HG02642 (cell line): ENCODE results near the gene SORBS2.

ENCODE experiments used
- ATAC-seq: cut with Tn5 transposase; IDR thresholded peaks from one replicate; pipeline ENCODE4 v1.9.1; 2021; ENCODE audit warnings: mild to moderate bottlenecking; ENCODE audit not compliant: unreplicated experiment, poor library complexity

SORBS2 gene

DNA sequence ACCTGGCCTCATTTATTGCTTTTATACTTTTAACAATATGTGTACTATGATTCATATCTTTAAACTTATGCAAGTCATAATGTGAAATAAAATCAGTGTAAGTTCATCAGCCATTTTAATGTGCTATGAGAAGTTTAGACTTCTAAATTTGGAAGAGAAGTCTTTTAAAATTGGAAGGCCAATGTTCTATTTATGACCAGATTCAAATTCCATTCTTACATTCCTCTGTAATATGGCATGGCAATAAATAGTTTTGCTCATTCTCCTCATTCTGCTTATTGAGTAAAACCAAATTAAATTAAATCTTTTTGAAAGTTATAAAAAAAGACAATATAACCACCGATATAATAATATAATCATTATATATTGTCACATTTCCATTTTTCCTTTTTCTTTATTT, 126.2 kb downstream of the SORBS2 start:
- no peak for ATAC-seq

DNA sequence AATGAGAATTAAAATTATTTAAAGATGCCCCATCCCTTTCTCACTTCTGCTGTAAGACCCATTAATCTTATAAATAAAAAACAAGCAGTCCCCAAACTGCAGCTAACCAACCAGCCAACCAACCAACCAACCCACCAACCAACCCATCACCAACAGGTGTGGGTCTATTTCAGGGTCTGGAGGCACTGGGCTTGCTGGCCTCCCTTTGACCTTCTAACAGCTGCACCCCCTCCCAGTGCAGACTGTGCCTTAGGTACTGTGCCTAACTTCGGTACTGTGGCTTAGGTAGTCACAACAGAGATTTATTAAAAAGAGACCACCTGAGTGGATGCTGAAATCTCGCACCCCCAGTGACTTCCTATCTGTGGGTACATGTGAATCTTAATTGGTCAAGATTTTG, 128.1 kb downstream of the SORBS2 start:
- ATAC-seq = no peak

DNA sequence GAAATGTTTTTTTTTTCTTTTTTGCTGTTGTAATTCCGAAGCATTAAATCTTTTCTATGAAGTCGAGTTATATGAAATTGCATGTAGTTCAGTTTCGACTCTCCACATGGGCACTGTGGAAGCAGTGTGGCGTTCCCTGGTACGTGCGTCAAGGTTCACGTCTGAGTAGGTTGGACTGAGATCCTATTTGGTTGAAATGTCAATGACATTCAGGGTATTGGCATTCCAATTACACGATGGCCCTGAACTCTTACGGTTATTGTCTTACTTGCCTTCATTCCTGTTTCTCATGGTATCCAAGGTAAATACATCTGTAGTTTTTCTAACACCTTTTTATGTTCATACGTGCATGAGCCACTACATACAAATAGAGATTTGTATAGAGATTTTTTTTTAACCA, 128.8 kb downstream of the SORBS2 start:
- ATAC-seq = no peak

DNA sequence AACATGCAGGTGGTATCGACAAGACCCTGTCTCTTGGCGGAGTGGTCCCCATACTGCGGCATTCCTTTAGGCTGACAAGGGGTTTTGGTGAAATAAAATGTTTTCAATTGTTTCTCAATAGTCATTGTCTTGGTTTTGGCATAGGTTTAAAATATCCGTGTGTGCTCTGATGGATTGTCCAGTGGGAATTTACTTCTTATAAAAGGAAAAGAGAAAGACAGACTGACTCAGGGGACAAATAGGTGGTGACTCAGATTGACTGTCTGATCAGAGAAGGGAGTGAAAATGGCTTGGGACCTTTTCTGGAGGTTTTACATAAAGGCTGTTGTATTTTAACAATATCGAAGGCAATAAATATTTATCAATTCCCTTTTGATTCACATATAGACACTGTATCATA, 129.8 kb downstream of the SORBS2 start:
- ATAC-seq = no peak

DNA sequence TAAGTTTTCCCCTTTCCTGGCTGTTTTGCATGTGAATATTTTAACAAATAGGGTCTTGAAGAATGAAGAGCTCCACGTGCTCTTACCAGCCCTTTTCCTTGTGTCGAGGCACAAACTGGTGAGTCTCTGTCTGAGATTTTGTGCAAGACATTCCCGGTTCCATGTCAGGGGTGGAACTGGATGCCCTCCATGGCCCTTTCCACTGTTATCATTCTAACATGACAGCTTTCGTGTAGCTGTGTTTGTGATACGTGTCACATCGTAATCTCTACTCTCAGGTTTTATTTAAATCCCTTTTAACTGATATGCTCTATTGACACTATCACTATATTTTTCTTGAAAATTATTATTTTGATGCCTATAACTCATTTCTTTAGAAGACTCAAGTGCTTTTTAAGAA, 130.4 kb downstream of the SORBS2 start:
- ATAC-seq = no peak

DNA sequence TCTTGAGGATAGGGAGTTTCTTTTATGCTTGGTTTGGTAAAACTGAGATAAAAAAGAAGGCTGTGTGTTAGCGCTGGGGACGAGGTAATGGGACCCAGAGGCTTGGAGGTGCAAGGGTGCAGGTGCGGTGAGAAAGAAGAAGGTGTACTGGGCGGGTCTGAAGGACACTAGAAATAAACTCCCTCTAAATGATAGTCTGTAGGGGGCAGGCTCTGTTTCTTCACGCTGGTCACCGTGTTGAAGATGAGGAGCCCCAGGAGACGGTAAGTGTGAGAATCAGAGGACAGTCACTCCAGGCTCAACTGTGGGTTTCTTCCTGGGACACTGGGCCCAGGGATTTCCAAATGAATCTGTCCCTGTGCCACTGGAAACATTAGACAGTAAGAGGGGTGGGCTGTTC, 131.4 kb downstream of the SORBS2 start:
- no peak for ATAC-seq

DNA sequence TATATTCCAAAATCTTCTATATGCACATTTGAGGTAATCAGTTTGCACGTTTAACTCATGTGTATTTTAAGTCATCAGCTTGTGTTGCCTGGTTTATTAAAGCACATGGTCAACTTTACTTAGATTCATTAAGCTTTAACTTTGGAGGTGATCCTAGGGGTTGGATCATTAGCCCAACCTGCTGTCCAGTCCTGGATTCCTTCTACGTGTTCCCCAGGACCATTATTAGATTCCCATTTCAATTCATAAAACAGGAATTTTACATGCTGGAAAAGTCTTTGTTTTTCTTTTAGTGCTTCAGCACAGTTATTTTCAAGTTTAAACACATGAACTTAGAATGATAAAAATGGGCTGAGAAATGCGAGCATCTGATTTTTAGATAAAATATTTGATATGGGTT, 132.5 kb downstream of the SORBS2 start:
- ATAC-seq = no peak

DNA sequence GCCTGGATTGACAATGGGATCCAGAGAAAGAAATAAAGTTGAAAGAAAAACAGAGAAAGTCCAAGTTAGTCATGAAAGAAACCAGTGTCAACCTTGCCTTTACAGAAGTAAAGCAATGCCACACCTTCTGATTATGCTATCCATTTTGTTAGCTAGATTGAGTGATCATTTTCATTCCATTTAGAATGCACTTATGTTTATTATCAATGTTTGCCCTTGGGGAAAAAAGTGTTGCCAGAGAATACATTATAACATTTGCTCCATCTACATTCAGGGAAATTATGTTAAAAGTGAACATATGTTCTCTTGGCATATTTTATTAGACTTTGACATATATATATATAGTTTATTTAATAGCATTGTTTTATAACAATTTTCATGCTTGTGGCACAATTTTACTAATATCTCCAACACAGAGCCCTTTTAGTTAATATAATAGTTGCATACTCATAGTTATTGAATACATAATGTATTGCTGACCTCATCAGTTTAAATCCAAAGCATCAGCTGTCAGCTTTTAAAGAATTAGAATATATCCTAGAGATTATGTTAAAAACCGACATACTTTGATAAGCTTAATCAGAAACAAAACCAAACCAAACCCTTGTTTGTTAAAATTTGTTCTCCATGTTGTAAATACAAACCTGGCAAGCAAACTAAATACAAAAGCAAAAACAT, 134.2 kb downstream of the SORBS2 start:
- no peak for ATAC-seq

DNA sequence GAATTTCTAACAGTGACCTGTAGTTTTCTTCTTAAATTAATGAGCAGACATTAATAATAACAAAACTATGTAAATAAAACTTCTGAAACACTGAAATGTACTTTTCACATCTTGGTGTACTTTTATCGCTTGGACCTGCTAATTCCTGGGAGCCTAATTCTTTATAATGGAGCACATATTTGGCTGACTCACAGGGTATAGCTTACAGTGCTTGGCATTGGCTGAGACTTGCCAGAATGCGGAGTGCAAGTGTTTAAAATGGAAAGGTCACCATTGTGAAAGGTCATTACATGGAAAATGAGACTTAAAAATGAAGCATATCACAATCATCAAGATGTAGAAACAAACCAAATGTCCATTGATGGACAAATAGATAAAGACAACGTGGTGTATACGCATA, 139.4 kb downstream of the SORBS2 start:
- no peak for ATAC-seq

DNA sequence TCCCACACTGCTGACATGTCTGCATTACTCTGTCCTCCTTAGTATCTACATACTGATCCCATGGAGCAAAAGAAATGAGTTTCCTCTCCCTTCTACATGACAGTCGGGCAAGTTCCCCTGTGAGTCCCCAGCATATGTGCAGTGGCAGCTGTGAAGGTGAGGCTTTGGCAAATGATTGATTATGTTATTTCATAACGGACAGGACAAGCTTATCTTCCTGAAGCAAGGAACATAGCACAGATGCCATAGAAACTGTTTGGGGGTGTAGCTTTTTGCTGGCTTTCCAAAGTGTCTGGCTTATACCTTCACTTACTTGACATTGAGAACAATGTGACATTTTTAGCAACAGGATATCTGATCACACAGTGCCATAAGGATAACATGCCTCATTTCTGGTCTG, 139.8 kb downstream of the SORBS2 start:
- ATAC-seq = no peak

DNA sequence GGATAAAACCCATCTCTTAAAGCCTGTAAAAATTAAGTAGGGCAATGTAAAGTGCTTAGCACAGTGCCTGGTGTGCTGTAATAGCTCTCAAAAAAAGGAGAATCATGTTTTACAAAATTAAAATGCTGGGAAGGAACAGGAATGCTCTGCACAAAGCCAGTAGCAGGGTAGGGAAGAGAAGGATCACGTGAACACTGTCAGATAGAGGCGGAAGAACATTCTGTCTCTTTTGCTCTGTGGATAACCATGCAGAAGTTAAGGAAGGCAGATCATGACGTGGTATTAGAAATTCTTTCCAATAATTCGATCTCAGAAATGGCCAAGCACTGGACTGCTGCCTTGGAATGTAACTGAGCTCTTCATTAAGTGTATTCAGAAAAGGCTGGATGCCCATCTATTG, 140.5 kb downstream of the SORBS2 start:
- ATAC-seq = no peak

DNA sequence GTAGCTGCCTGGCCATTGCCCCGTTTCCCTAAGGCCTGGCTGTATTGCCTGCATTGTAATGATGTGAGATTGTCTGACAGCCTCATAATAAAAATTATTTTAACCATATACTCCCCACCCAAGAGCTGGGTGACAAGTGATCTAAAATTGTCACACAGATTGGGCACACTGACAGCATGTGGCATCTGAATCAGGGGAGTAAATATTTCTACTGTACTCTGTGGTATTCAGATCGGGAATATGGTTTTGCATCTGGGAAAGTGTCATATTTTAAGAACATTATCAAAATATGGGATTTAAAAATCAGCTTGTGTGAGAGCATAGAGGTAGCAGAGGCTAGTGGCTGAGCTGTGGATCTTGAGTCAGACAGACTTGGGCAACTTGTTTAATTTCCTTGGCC, 140.9 kb downstream of the SORBS2 start:
- no peak for ATAC-seq

DNA sequence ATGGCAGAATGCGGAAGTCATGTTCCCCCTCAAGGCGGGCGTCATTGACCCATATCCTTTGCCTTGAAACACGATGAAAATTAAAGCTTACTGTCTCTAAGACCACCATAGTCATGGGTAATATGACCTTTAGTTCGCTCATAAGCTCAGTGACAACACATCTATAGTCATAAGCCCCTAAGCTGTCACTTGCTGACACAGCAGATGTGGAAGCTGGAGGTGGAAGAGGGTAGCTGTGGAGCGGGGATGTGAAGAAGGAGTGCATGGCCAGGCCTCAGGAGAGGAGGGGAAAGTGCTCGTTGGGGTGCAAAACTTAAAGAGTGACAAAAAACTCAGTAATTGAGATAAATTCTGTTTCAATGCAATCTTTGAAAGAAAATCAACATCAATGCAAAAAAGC, 142.7 kb downstream of the SORBS2 start:
- no peak for ATAC-seq

DNA sequence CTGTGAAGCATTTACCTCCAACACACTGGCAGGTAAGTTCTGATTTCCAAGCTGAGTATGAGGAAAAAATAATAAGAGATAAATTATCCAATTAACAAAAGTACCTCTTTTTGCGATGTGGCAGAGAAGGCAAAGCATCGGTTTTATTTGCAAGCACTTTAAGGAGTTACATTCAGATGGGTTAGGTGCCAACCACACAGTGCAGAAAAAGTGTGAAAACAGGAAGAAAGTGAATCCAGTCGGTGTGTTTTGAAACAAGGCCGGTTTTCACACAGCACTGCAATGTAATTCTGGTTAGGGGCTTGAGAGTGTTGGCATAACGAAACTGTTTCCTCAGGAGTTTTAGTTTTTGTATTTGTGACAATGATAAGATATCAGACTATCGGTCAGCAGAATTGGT, 145.8 kb downstream of the SORBS2 start:
- no peak for ATAC-seq

DNA sequence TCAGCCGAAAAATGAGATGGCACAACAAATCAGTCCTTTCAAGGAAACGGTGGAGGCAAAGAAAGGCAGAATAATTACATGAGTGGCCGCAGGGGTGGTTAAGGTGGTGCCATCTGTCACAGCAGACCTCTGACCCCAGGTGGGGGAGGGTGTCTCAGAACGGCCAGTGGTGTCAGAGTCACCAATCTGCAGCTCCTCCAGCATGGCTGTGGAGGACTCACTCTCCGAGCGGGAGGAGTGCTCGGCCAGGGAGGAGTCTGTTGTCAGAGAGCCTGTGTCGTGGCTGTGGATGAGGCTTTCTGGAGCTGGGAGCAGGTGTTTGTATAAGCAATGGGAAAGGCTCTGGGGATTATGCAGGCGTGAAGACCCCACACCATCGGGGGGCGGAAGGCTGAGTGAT, 146.3 kb downstream of the SORBS2 start:
- no peak for ATAC-seq

DNA sequence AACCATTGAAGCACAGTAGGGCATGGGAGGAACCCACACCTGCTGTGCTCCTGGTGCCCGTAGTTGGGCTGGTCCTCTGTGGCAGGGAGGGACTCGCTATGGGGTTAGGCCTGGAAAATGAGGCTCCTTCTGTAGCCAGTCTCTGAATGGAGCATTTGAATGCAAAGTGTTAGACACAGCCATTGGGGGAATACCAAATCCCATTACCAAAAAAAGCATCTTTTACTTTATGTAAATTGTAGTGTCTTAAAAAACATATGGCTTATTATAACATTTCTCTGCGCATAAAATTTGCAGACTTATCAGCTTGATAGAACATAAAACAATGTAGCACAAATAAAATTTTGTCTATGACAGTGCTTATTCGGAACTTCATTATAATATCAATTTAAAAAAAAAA, 147.5 kb downstream of the SORBS2 start:
- ATAC-seq = no peak

DNA sequence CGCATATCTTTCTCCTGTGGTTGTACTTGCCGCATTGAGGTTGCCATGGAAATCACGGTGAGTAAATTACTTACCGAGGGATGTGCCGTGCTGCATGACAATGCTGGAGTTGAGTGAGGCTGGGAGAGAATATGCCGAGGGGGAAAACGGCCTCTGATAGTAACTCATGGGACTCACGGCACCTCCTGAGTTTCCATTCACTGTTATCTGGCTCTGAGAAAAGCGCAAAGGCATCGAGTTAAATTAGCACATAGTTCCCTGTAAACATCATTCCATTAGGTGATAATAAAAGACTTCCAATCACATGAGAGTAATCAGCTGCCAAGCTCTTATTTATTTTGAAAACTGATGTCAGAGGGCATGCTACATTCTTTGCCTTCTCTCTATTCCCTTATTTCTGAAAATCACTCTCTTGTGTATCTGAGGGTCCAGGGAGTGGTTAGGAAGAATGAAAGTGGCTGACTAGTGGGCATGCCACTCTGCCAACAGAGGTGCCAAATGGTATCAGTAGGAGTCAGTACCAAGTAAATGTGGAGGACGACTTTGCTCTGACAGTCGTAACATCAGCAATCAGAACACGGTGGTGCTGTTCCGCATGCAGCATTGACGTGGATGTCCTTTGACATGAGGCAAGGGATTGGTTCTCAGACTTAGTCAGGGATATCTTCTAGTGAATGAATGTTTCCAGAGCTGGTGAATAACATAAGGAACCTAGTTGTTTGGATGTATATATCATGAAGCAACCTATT, 149.8 kb downstream of the SORBS2 start:
- ATAC-seq = no peak

DNA sequence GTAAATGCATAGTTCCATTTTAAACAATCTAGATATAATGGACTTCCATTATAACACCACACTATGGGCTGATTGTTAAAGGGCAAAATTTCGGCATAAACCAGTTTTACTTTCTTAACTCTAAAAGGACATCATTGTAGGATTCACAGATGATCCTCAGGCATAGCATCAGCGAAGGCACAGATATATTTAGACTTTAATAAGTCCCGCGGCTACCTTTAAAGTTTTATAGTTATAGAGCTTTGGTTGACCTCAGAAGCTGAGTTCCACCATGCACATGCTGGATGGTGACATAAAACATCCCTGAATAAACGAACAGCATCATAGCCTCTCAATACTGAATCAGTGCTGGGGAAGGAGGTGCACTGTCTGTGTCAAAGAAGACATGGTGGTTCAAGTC, 151.7 kb downstream of the SORBS2 start:
- no peak for ATAC-seq

DNA sequence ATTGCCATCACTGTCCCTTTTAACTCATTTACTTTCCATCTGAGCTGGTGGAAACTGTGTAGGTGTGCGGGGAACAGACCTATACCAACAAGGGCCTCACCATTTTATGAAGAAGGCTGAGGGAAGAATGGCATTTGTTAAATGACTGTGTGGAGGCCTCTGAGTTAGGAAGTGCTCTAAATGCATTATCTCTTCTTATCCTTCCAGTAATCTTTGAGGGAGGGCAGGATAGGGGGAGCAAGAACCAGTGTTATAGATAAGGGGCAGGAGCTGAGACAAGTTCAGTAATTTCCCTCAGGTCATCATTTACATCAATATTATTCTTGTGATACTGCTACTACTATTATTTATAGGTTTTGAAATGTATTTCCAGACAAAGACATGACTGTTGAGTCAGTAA, 154.3 kb downstream of the SORBS2 start:
- no peak for ATAC-seq

DNA sequence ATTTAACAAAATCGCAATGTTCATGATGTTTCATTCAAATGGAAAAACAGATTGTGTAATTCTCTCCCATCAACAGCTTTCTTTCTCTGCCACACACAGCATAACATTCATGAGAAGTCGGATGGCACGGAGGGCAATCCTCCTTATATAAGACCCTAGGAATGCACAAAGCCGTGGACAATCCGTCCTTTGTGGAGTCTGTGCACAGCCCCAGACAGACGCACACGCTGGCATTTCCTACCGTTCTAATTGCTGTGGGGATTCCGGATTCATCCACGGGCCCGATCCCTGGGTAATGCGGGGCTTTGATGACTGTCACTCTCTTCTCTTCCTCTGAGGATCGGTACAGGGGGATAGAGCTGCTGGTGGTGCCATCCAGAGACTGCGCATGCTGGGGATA, 154.8 kb downstream of the SORBS2 start:
- no peak for ATAC-seq

DNA sequence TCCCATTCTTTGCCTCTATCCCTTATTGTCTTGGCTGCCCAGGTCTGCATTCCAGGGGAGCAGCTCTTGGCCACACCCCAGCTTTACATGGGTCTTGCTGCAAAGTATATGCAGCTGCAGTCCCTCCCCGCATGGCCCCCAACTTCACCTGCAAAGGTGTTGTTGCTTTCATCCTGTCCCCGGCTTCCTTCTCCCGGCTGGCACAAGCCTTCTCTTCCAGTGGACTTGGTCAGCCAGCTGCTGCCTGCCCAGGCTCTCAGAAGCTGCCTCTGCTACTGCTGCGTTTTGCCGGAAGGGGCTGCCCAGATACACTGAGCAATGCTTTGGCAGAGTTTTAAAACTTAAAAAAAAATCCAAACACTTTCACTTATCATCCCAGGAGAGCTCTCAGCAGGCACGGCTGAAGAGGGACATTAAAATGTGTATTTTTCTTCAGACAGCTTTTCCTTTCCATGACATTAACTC, 155.5 kb downstream of the SORBS2 start:
- ATAC-seq = no peak

DNA sequence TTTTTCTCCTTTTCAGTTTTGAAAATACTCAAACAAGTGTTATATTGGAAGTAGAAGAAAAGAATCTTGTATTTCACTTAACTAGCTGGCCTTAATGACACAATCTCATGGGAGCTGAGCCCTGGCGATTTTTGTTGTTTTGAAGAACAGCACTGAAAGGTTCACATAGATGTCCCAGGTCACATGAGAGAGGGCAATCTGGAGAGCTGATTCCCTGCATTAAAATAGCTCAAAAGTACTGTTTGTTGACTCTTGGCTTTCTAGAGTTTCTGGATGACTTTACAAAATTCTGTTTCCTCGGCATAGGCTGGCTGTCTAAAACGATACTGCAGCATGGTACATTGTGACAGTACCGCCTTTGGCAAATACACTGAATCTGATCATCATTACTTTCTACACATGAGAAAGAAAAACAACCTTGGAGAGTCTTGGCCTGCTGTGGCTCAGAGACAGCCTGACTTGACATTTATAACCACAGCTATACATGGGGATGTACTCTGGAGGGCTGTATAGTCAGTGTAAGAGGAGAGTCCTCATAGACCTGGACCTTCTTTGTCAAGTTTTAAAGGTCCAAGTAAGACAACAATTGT, 156.9 kb downstream of the SORBS2 start:
- no peak for ATAC-seq
